Measurements from ENCODE around the gene CXXC1. TPM values are rescaled to one million over a fixed set of nuclear protein-coding genes. Genes with fewer than 3 reads are reported as not detected.
A peak's percentile ranks its signal among the peaks of the same experiment; 100 is the strongest.

Gene CXXC1
- total and polyA plus RNA-seq, 2 donors (not counting 3 experiments of a cell fraction or from before 2014, with no cell fraction given), result 64.4 to 128 TPM

- BruUV-seq (replicated peaks), result no TSS peak
- Histone ChIP-seq H3K4me2 (ENCODE audit: insufficient read depth, low read length) (peak overlapping the region; percentile 75), H3K9me3 (replicated peaks; ENCODE audit: control insufficient read depth, insufficient read depth, low read length) (no peaks in the 10 kb centered on the region), H3K4me1 (ENCODE audit: control insufficient read depth, extremely low read depth, insufficient read depth, low read length) (peaks cover 10% of the 10 kb centered on the region), H4K20me1 (replicated peaks; ENCODE audit: control insufficient read depth, extremely low read depth, insufficient read depth, low read length) (no peaks in the 10 kb centered on the region), H3K79me2 (ENCODE audit: control insufficient read depth, insufficient read depth, low read length) (peaks cover 13% of the 10 kb centered on the region), H2AFZ (ENCODE audit: low read depth, low read length) (peak overlapping the region; percentile 66), H3K9me1 (replicated peaks; ENCODE audit: control insufficient read depth, extremely low read depth, insufficient read depth, low read length) (no peaks in the 10 kb centered on the region), H3K36me3 (ENCODE audit: control insufficient read depth in 2 of 2, extremely low read depth in 1 of 2, insufficient read depth in 2 of 2, low read length in 2 of 2) (peaks cover 0 to 26% of the 10 kb centered on the region in 2 experiments), H3K27me3 (ENCODE audit: control insufficient read depth in 2 of 2, insufficient read depth in 2 of 2, low read length in 2 of 2) (peaks cover 0 to 1% of the 10 kb centered on the region in 2 experiments), H3K27ac (ENCODE audit: insufficient read depth, low read depth, low read length) (peak overlapping the region; percentile 33), H3K4me3 (replicated peaks in 1 of 3; ENCODE audit: insufficient read depth in 1 of 3, low read depth in 1 of 3, low read length in 3 of 3) (peak overlapping the region; percentile 76 to 88 (median 78)), H3K9ac (replicated peaks; ENCODE audit: extremely low read depth, insufficient read depth, low read length) (peak overlapping the region; percentile 37)
- FAIRE-seq, result no peak
- ChIA-PET CTCF (no interaction called here), POLR2A (no interaction called here)
- intact Hi-C loops (cut with micrococcal nuclease) (loop anchor here (1.0 to 2.0 kb wide), 3 partner anchors 12 to 88 kb away; partner anchors contain the start of gene SKA1), dilution Hi-C loops (cut with MboI; ENCODE audit: extremely low pct_ligation_motif_present, low sequenced_read_pairs) (no loop called here)
- TF ChIP-seq CTCF (IDR thresholded peaks at IDR 0.05; ENCODE audit: extremely low read depth in 1 of 2, insufficient read depth in 1 of 2, low read depth in 1 of 2, low read length in 2 of 2) (no peak), EZH2 (IDR thresholded peaks at IDR 0.05; ENCODE audit: borderline replicate concordance, low read depth, low read length, severe bottlenecking) (no peak), GATA2 (IDR thresholded peaks at IDR 0.05; ENCODE audit: insufficient read depth, insufficient read length, low read depth, low read length) (no peak), POLR2AphosphoS5 (IDR thresholded peaks at IDR 0.05; ENCODE audit: insufficient read depth, low read depth, low read length) (no peak), MAX (IDR thresholded peaks at IDR 0.05; ENCODE audit: insufficient read depth, insufficient read length) (no peak), FOS (IDR thresholded peaks at IDR 0.05; ENCODE audit: borderline replicate concordance, insufficient read depth, low read length) (no peak), MYC (IDR thresholded peaks at IDR 0.05; ENCODE audit: low read depth, low read length) (no peak), JUN (IDR thresholded peaks at IDR 0.05; ENCODE audit: borderline replicate concordance, insufficient read depth, insufficient read length, low read depth) (no peak), POLR2A (IDR thresholded peaks at IDR 0.05; ENCODE audit: low read depth, low read length) (no peak)
- DNase-seq (ENCODE audit: low read depth, low spot score), result no peak
Observed at GRCh38 chr18:50286391-50287027, 983 bp downstream of the CXXC1 start.

Data from endothelial cell of umbilical vein (primary cell).